ENCODE measurements around the gene FGD2. TPM values are rescaled to one million over a fixed set of nuclear protein-coding genes. Genes with fewer than 3 reads are reported as not detected.

FGD2 gene
- total and polyA plus RNA-seq, 2 donors (not counting 3 experiments of a cell fraction or from before 2014, with no cell fraction given) = not detected

- no peak overlapping the region for H2AFZ ChIP-seq (ENCODE audit: low read depth, low read length)
- no peak overlapping the region for H3K9ac ChIP-seq (replicated peaks; ENCODE audit: extremely low read depth, insufficient read depth, low read length)
- ChIA-PET CTCF (interaction anchor here (1.3 to 3.1 kb wide), 4 partner anchors 16 to 96 kb away, joined by 3 to 19 read pairs (median 6); partner anchors contain the start of gene C6orf89), POLR2A (interaction anchor here (0.6 kb wide), 1 partner anchor 1049 kb away, joined by 6 read pairs; no protein-coding TSS in a partner anchor)
- H3K4me3 ChIP-seq (replicated peaks in 1 of 3; ENCODE audit: insufficient read depth in 1 of 3, low read depth in 1 of 3, low read length in 3 of 3) = no peak overlapping the region
- no peak for DNase-seq (ENCODE audit: low read depth, low spot score)
- H3K4me2 ChIP-seq (ENCODE audit: insufficient read depth, low read length) = no peak overlapping the region
- dilution Hi-C loops (cut with MboI; ENCODE audit: extremely low pct_ligation_motif_present, low sequenced_read_pairs) = no loop called here
- BruUV-seq (replicated peaks) = no TSS peak
- H3K9me3 ChIP-seq (replicated peaks; ENCODE audit: control insufficient read depth, insufficient read depth, low read length) = no peaks in the 10 kb centered on the region
- H4K20me1 ChIP-seq (replicated peaks; ENCODE audit: control insufficient read depth, extremely low read depth, insufficient read depth, low read length) = peaks cover 3% of the 10 kb centered on the region
- no peaks in the 10 kb centered on the region for H3K27me3 ChIP-seq (ENCODE audit: control insufficient read depth in 2 of 2, insufficient read depth in 2 of 2, low read length in 2 of 2)
- FAIRE-seq = no peak
- H3K27ac ChIP-seq (ENCODE audit: insufficient read depth, low read depth, low read length) = no peak overlapping the region
- TF ChIP-seq, protein P1, sequence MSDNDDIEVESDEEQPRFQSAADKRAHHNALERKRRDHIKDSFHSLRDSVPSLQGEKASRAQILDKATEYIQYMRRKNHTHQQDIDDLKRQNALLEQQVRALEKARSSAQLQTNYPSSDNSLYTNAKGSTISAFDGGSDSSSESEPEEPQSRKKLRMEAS (IDR thresholded peaks at IDR 0.05; ENCODE audit: insufficient read depth, insufficient read length) = no peak
- TF ChIP-seq GATA2 (IDR thresholded peaks at IDR 0.05; ENCODE audit: insufficient read depth, insufficient read length, low read depth, low read length) (no peak), CTCF (IDR thresholded peaks at IDR 0.05; ENCODE audit: extremely low read depth in 1 of 2, insufficient read depth in 1 of 2, low read depth in 1 of 2, low read length in 2 of 2) (no peak), JUN (IDR thresholded peaks at IDR 0.05; ENCODE audit: borderline replicate concordance, insufficient read depth, insufficient read length, low read depth) (no peak), EZH2 (IDR thresholded peaks at IDR 0.05; ENCODE audit: borderline replicate concordance, low read depth, low read length, severe bottlenecking) (no peak), MYC (IDR thresholded peaks at IDR 0.05; ENCODE audit: low read depth, low read length) (no peak), FOS (IDR thresholded peaks at IDR 0.05; ENCODE audit: borderline replicate concordance, insufficient read depth, low read length) (no peak), POLR2AphosphoS5 (IDR thresholded peaks at IDR 0.05; ENCODE audit: insufficient read depth, low read depth, low read length) (no peak), POLR2A (IDR thresholded peaks at IDR 0.05; ENCODE audit: low read depth, low read length) (no peak)
- peaks cover 80% of the 10 kb centered on the region for H3K79me2 ChIP-seq (ENCODE audit: control insufficient read depth, insufficient read depth, low read length)
- no peaks in the 10 kb centered on the region for H3K9me1 ChIP-seq (replicated peaks; ENCODE audit: control insufficient read depth, extremely low read depth, insufficient read depth, low read length)
- H3K4me1 ChIP-seq (ENCODE audit: control insufficient read depth, extremely low read depth, insufficient read depth, low read length) = peaks cover 21% of the 10 kb centered on the region
- intact Hi-C loops (cut with micrococcal nuclease) = loop anchor here (10.0 kb wide), 1 partner anchor 216 kb away; no protein-coding TSS in a partner anchor
- H3K36me3 ChIP-seq (ENCODE audit: control insufficient read depth in 2 of 2, extremely low read depth in 1 of 2, insufficient read depth in 2 of 2, low read length in 2 of 2) = peaks cover 18 to 37% of the 10 kb centered on the region in 2 experiments
Observed at GRCh38 chr6:36980876-36981619, 24.4 kb upstream of the FGD2 start.

Data from endothelial cell of umbilical vein (primary cell).